Ishikawa (cell line): Measurements from ENCODE around the gene PIEZO2.

Source experiments
- CEBPB ChIP-seq: IDR thresholded peaks from 2 replicates; pipeline ENCODE4 v1.6.1; 2012
- CREB1 ChIP-seq: IDR thresholded peaks from 2 replicates; pipeline ENCODE4 v1.6.1; 2012; ENCODE audit warnings: low read depth
- EGR1 ChIP-seq: IDR thresholded peaks from 2 replicates; pipeline ENCODE4 v1.6.1; 2012
- EP300 ChIP-seq: IDR thresholded peaks from 2 replicates; pipeline ENCODE4 v1.6.1; 2012; ENCODE audit warnings: borderline replicate concordance
- FOXM1 ChIP-seq: IDR thresholded peaks from 2 replicates; pipeline ENCODE4 v1.6.1; 2012; ENCODE audit warnings: low read depth, borderline replicate concordance
- NFIC ChIP-seq: IDR thresholded peaks from 2 replicates; pipeline ENCODE4 v1.6.1; 2012
- RAD21 ChIP-seq: IDR thresholded peaks from 2 replicates; pipeline ENCODE4 v1.6.1; 2012; ENCODE audit warnings: low read depth
- TAF1 ChIP-seq: IDR thresholded peaks from 2 replicates; pipeline ENCODE4 v1.6.1; 2012; ENCODE audit warnings: low read depth, mild to moderate bottlenecking
- TCF12 ChIP-seq: IDR thresholded peaks from 2 replicates; pipeline ENCODE4 v1.6.1; 2012; ENCODE audit warnings: low read depth
- TEAD4 ChIP-seq: IDR thresholded peaks from 2 replicates; pipeline ENCODE4 v1.6.1; 2012
- USF1 ChIP-seq: IDR thresholded peaks from 2 replicates; pipeline ENCODE4 v1.6.1; 2012
- YY1 ChIP-seq: IDR thresholded peaks from 2 replicates; pipeline ENCODE4 v1.6.1; 2012; ENCODE audit warnings: low read depth
- ZBTB7A ChIP-seq: IDR thresholded peaks from 2 replicates; pipeline ENCODE4 v1.6.1; 2012; ENCODE audit warnings: low read depth
- TF ChIP-seq, protein P1 (sequence below): IDR thresholded peaks from 2 replicates; pipeline ENCODE4 v1.6.1; 2012; ENCODE audit warnings: low read depth, mild to moderate bottlenecking
- TF ChIP-seq, protein P2 (sequence below): IDR thresholded peaks from 2 replicates; pipeline ENCODE4 v1.6.1; 2012

The PIEZO2 gene

GRCh38 chr18:11177382-11177781, 28.0 kb upstream of the PIEZO2 start:
- TF ChIP-seq CREB1 (no peak), USF1 (no peak), EP300 (no peak), ZBTB7A (no peak), CEBPB (no peak), TCF12 (no peak), EGR1 (no peak), TEAD4 (no peak), TAF1 (no peak), YY1 (no peak), NFIC (no peak), FOXM1 (no peak), RAD21 (no peak)
- TF ChIP-seq, protein P1, sequence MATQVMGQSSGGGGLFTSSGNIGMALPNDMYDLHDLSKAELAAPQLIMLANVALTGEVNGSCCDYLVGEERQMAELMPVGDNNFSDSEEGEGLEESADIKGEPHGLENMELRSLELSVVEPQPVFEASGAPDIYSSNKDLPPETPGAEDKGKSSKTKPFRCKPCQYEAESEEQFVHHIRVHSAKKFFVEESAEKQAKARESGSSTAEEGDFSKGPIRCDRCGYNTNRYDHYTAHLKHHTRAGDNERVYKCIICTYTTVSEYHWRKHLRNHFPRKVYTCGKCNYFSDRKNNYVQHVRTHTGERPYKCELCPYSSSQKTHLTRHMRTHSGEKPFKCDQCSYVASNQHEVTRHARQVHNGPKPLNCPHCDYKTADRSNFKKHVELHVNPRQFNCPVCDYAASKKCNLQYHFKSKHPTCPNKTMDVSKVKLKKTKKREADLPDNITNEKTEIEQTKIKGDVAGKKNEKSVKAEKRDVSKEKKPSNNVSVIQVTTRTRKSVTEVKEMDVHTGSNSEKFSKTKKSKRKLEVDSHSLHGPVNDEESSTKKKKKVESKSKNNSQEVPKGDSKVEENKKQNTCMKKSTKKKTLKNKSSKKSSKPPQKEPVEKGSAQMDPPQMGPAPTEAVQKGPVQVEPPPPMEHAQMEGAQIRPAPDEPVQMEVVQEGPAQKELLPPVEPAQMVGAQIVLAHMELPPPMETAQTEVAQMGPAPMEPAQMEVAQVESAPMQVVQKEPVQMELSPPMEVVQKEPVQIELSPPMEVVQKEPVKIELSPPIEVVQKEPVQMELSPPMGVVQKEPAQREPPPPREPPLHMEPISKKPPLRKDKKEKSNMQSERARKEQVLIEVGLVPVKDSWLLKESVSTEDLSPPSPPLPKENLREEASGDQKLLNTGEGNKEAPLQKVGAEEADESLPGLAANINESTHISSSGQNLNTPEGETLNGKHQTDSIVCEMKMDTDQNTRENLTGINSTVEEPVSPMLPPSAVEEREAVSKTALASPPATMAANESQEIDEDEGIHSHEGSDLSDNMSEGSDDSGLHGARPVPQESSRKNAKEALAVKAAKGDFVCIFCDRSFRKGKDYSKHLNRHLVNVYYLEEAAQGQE: no peak
- TF ChIP-seq, protein P2, sequence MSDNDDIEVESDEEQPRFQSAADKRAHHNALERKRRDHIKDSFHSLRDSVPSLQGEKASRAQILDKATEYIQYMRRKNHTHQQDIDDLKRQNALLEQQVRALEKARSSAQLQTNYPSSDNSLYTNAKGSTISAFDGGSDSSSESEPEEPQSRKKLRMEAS: no peak

- TF ChIP-seq CREB1: no peak
- no peak for TF ChIP-seq EGR1
- TF ChIP-seq, protein P1: no peak
- TF ChIP-seq TAF1: no peak
- TF ChIP-seq, protein P2: no peak
- no peak for TF ChIP-seq FOXM1
- no peak for TF ChIP-seq EP300
- no peak for TF ChIP-seq ZBTB7A
- TF ChIP-seq USF1: no peak
- TF ChIP-seq CEBPB: no peak
- TF ChIP-seq RAD21: no peak
- no peak for TF ChIP-seq TEAD4
- no peak for TF ChIP-seq NFIC
- no peak for TF ChIP-seq YY1
- no peak for TF ChIP-seq TCF12
Measured at GRCh38 chr18:11176481-11176881, 27.1 kb upstream of the PIEZO2 start.

DNA sequence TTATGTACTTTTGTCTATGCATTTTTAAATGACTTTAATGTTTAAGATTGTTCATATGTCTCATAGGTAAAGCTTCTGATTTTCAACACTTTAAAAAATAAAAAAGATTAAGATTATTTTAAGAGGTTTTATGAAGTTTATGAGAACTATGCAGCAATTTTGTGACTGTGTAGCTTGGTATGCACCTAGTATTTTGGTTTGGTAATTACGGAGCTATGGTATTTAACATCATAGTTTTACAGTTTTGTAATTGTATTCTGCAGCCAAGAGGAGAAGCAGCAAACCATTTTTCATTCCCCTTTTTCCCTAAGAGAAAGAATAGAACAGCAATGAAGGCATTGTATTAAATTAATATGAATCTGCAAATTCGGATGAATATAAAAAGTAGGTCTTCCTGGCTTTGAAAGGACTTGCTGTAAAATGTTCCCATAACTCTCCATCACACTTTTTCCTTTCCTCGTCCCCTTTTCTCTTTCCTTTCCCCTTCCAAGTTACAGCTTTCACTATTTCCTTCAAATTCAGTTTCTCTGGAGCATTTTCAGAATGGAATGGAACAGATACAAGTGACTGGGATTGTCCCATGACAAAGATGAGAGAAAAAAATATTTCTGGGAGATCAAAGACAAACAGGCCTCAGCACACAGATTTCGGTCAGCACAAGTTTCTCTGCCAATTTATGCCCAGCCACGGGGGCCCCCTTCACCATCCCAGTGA, 26.1 kb upstream of the PIEZO2 start:
- no peak for TF ChIP-seq ZBTB7A
- TF ChIP-seq CREB1: no peak
- TF ChIP-seq, protein P1: no peak
- no peak for TF ChIP-seq TAF1
- TF ChIP-seq, protein P2: no peak
- TF ChIP-seq RAD21: no peak
- TF ChIP-seq EGR1: no peak
- TF ChIP-seq USF1: no peak
- TF ChIP-seq TCF12: no peak
- TF ChIP-seq YY1: no peak
- no peak for TF ChIP-seq NFIC
- TF ChIP-seq CEBPB: no peak
- no peak for TF ChIP-seq EP300
